ACHN (cell line): ENCODE data around the gene PPP3CA.
A peak's percentile ranks its signal among the peaks of the same experiment; 100 is the strongest.
"Not testable (repeated sequence)": the region's sequence is repeated elsewhere in the genome, so short reads cannot be mapped to it uniquely, and the experiment has no call there.

Source experiments
- DNase-seq: peaks from one replicate; pipeline ENCODE4 v3.0.0-alpha.2; 2015
- in situ Hi-C: cut with HindIII; loops from 2 replicates; pipeline ENCODE4 v1.10.0; 2017; ENCODE audit warnings: low sequenced_read_pairs, low pct_ligation_motif_present, low pct_unique_long_range_greater_than_20kb

The PPP3CA gene

GRCh38 chr4:101022151-101023024 lies 324.9 kb downstream of the PPP3CA start:
- DNase-seq, result no peak
- in situ Hi-C loops, result no loop called here

GRCh38 chr4:101020956-101021355 lies 326.4 kb downstream of the PPP3CA start:
- peak; percentile 3 for DNase-seq
- in situ Hi-C loops, result no loop called here

GRCh38 chr4:101019941-101020401 lies 327.4 kb downstream of the PPP3CA start:
- in situ Hi-C loops, result no loop called here
- DNase-seq, result no peak

- DNase-seq, result no peak
- in situ Hi-C loops, result no loop called here
Measured at GRCh38 chr4:101019313-101019712, 328.0 kb downstream of the PPP3CA start.

- in situ Hi-C loops, result no loop called here
- no peak for DNase-seq
Measured at GRCh38 chr4:101018836-101019235, 328.5 kb downstream of the PPP3CA start.

- in situ Hi-C loops, result no loop called here
- DNase-seq, result no peak
Measured at GRCh38 chr4:101014417-101014816, 332.9 kb downstream of the PPP3CA start.

GRCh38 chr4:101010987-101011386 lies 336.3 kb downstream of the PPP3CA start:
- in situ Hi-C loops, result no loop called here
- no peak for DNase-seq

- in situ Hi-C loops, result no loop called here
Measured at GRCh38 chr4:101009471-101009870, 337.9 kb downstream of the PPP3CA start.

GRCh38 chr4:101008503-101008902 lies 338.8 kb downstream of the PPP3CA start:
- in situ Hi-C loops, result no loop called here
- DNase-seq, result no peak

More at GRCh38 chr4:101009471-101009870, 337.9 kb downstream of the PPP3CA start:
- DNase-seq, result peak; percentile 4

GRCh38 chr4:101005659-101006058 lies 341.7 kb downstream of the PPP3CA start:
- in situ Hi-C loops, result no loop called here
- DNase-seq, result no peak

GRCh38 chr4:101000496-101000895 lies 346.8 kb downstream of the PPP3CA start:
- in situ Hi-C loops, result no loop called here
- no peak for DNase-seq

GRCh38 chr4:100995671-100996070 lies 351.7 kb downstream of the PPP3CA start:
- in situ Hi-C loops, result no loop called here
- DNase-seq, result no peak

GRCh38 chr4:100995002-100995401 lies 352.3 kb downstream of the PPP3CA start:
- DNase-seq, in situ Hi-C loops: not testable (repeated sequence)

GRCh38 chr4:100991332-100992069 lies 355.8 kb downstream of the PPP3CA start:
- in situ Hi-C loops, DNase-seq: not testable (repeated sequence)

GRCh38 chr4:100989401-100989800 lies 357.9 kb downstream of the PPP3CA start:
- in situ Hi-C loops, result no loop called here

GRCh38 chr4:100988876-100989275 lies 358.4 kb downstream of the PPP3CA start:
- DNase-seq, result no peak
- in situ Hi-C loops, result no loop called here

More at GRCh38 chr4:100989401-100989800, 357.9 kb downstream of the PPP3CA start:
- DNase-seq, result no peak

GRCh38 chr4:100986360-100986868 lies 360.9 kb downstream of the PPP3CA start:
- in situ Hi-C loops, result no loop called here
- DNase-seq, result peak; percentile 22

GRCh38 chr4:100985576-100985975 lies 361.8 kb downstream of the PPP3CA start:
- in situ Hi-C loops, result no loop called here
- no peak for DNase-seq

- in situ Hi-C loops, result no loop called here
- no peak for DNase-seq
Measured at GRCh38 chr4:100984901-100985300, 362.4 kb downstream of the PPP3CA start.
